Adipose tissue (tissue), 3 donors: Measurements from ENCODE around the gene LCN6. TPM values are rescaled to one million over a fixed set of nuclear protein-coding genes. Genes with fewer than 3 reads are reported as not detected.

Experiments used
- H3K27ac ChIP-seq: one replicate; pipeline ENCODE4 v1.5.1; 2013; ENCODE audit warnings: low read depth, low read length
- WGBS, 3 donors: extraction: QIAGEN DNeasy Blood & Tissue Kit; methylation state at CpG; one replicate each; pipeline ENCODE4 v1.1.7; 2013; 5-methylcytosine and 5-hydroxymethylcytosine counted together
- polyA plus RNA-seq, 3 donors: library from polyadenylated mRNA; stranded (reverse); fragments of 200-250 nt; gene quantifications; one replicate each; pipeline ENCODE4 v1.2.3, GENCODE V29; 2013
- donor health status: healthy with polysubstance abuse.
- donor health status: Bipolar disorder and iron deficiency.
- donor health status: healthy.

Gene LCN6
- polyA plus RNA-seq, 3 donors = 4.7 to 48.0 (median 39.0) TPM

GRCh38 chr9:136750526-136750925 lies 2.2 kb upstream of the LCN6 start:
- no peak overlapping the region for H3K27ac ChIP-seq
- 53 to 68% (median 57%) methylated on average over 2 of the region's 2 CpGs for WGBS, 3 donors

GRCh38 chr9:136748666-136749611 lies 614 bp upstream of the LCN6 start:
- no peak overlapping the region for H3K27ac ChIP-seq
- WGBS, 3 donors = 55 to 63% (median 63%) methylated on average over 21 of the region's 21 CpGs

DNA sequence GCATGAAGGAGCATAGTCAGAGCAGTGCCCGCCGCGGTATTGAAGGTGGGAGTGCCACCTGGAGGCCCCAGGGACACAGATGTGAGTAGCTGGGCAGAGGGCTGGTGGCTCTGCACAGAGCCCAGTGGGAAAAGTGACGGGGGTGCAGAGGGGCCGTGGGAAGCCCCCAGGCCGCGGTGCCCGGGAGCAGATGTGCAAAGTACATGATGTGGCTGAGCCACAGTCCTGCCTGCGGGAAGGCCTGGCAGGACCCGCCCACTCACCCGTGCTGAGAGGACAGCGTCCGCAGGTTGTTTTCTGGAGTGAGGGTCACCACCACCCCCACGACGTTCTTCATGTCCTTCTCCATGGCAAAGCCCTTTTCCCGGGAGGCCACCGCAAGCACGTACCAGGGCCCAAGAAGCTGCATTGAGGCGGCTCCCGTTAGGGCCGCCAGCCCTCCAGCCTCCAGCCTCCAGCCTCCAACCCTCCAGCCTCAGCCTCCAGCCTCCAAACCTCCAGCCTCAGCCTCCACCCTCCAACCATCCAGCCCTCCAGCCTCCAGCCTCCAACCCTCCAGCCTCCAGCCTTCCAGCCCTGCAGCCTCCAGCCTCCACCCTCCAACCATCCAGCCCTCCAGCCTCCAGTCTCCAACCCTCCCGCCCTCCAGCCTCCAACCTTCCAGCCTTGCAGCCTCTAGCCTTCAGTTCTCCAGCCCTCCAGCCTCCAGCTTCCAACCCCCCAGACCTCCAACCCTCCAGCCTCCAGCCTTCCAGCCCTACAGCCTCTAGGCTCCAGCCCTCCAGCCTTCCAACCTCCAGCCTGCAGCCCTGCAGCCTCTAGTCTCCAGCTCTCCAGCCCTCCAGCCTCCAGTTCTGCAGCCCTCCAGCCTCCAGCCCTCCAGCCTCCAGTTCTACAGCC lies 914 bp downstream of the LCN6 start:
- no peak overlapping the region for H3K27ac ChIP-seq
- WGBS, 3 donors = 88 to 91% (median 91%) methylated on average over 19 to 22 of the region's 22 CpGs

DNA sequence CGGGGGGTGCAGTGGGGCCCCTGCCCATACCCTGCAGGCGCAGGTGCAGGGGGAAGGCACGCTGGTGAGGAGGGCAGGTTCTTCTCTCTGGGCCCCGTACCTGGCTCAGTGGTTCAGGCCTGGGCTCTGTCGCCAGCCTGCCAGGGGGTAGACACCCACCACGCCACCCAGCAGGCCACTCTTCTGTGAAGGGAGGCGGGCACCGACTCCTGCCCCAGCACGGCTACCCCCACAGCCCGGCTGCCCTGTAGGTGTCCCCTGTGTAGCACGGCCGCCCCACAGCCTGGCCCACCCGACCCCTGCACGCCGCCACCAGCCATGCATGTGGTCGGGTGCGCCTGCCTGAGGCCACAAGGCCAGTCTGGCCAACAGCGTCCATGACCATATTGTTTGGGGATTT lies 1.7 kb downstream of the LCN6 start:
- no peak overlapping the region for H3K27ac ChIP-seq
- WGBS, 3 donors = 90 to 94% (median 93%) methylated on average over 18 of the region's 18 CpGs

GRCh38 chr9:136746155-136746490 lies 2.2 kb downstream of the LCN6 start:
- H3K27ac ChIP-seq = no peak overlapping the region
- WGBS, 3 donors = 47 to 84% (median 52%) methylated on average over 16 to 22 of the region's 22 CpGs

GRCh38 chr9:136745389-136746154 lies 2.8 kb downstream of the LCN6 start:
- H3K27ac ChIP-seq = no peak overlapping the region
- 72 to 87% (median 80%) methylated on average over 22 to 23 of the region's 23 CpGs for WGBS, 3 donors

DNA sequence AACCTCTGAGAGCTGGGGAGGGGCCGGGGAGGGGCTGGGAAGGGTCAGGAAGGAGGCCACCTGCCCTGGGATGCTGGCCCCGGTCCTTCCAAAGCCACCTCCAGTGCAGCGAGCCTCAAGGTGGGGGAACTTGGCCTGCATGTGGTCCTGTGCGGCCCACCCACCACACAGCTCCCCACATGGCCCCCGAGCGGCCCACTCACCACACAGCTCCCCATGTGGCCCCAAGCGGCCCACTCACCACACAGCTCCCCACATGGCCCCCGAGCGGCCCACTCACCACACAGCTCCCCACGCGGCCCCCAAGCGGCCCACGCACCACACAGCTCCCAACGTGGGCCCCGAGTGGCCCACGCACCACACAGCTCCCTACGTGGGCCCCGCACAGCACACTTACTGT lies 3.6 kb downstream of the LCN6 start:
- no peak overlapping the region for H3K27ac ChIP-seq

DNA sequence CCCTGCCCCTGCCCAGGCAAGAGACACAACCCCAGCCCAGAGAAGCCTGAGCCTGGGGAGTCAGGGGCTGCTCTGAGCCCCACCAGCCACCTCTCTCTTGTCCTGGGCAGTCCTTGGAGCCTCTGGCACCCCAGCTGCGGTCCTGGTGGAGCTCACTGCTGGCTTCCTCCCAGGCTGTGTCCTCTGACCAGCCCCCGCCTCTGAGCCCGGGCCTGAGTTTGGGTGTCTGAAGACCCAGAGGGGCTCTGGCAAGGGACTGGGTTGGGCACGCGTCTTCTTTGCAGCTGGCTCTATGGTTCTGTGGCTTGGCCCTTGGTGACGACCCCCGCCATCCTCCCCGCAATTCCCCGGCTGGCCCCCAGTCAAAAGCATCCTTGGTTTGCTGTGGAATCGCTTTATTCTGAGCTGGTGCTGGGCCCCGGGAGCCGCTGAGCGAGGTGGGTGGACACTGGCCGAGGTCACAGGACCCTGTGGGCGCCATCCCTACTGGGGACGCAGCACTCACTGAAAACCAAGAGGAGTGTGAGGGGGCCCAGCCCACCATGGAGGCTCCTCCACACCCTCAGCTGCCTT lies 4.6 kb downstream of the LCN6 start:
- H3K27ac ChIP-seq = no peak overlapping the region
- 87 to 96% (median 87%) methylated on average over 16 of the region's 16 CpGs for WGBS, 3 donors

More for the DNA sequence above, 3.6 kb downstream of the LCN6 start:
- WGBS, 3 donors = 85 to 93% (median 86%) methylated on average over 15 to 18 of the region's 18 CpGs

GRCh38 chr9:136742591-136743391 lies 5.5 kb downstream of the LCN6 start, which contains the start of gene LCN10:
Gene LCN10 (minus strand): TSS chr9:136742940. CDS start chr9:136742903, 37 bp downstream.
- no peak within 1 kb of the TSS for H3K27ac ChIP-seq
- WGBS, 3 donors = 22 to 63% (median 52%) methylated on average over 25 of the region's 25 CpGs

GRCh38 chr9:136741883-136742571 lies 6.3 kb downstream of the LCN6 start:
- WGBS, 3 donors = 15 to 19% (median 16%) methylated on average over 27 to 32 of the region's 32 CpGs
- H3K27ac ChIP-seq = no peak overlapping the region

- H3K27ac ChIP-seq = no peak overlapping the region
- WGBS, 3 donors = 23 to 33% (median 23%) methylated on average over 31 to 37 of the region's 37 CpGs
Measured at GRCh38 chr9:136740971-136741882, 7.1 kb downstream of the LCN6 start.

DNA sequence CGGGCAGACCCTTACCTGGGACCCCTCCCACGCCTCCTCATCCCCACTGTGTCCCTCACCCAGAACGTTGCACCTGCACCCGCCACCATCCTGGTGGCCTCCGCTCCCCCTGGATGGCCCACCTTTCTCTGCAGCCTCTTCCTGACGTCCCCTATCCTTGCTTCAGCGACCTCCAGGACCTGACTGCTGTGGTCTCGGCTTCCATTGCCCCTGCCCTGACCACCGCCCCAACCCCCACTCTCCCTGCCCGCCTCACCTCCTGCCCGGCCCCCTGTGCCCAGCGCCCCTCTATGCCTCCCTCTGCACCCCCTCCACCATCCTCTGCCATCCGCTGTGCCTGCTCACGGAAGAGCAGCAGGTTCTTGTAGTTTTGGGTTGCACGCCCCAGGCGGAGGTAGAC lies 7.8 kb downstream of the LCN6 start:
- no peak overlapping the region for H3K27ac ChIP-seq
- WGBS, 3 donors = 85 to 89% (median 86%) methylated on average over 16 of the region's 16 CpGs

- no peak overlapping the region for H3K27ac ChIP-seq
- 83 to 90% (median 86%) methylated on average over 10 to 11 of the region's 11 CpGs for WGBS, 3 donors
Measured at GRCh38 chr9:136740069-136740468, 8.3 kb downstream of the LCN6 start.

GRCh38 chr9:136739509-136739908 lies 8.8 kb downstream of the LCN6 start:
- 85 to 91% (median 87%) methylated on average over 23 of the region's 23 CpGs for WGBS, 3 donors

DNA sequence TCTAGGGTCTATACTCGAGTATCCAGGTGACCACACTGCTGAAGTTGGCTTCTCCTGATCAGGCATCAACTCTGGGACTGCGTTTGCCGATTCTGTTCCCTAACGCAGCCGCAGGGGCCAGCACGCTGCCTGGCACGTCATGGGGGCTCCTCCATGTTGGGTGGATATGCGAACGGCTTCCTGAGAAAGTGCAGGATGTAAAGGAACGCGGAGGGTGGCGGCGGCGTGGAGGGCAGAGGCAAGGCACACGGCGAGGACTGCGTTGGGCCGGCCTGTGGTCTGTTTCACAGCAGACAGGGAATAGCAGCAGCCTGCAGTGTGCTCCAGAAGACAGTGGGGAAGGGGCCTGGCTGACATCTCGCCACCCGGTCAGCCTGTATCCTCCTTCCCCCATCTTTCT lies 9.4 kb downstream of the LCN6 start:
- H3K27ac ChIP-seq = no peak overlapping the region
- WGBS, 3 donors = 87 to 92% (median 91%) methylated on average over 20 of the region's 20 CpGs

More at GRCh38 chr9:136739509-136739908, 8.8 kb downstream of the LCN6 start:
- no peak overlapping the region for H3K27ac ChIP-seq
